IMR-90 (cell line): ENCODE results near the gene ZMIZ2. TPM values are rescaled to one million over a fixed set of nuclear protein-coding genes. Genes with fewer than 3 reads are reported as not detected.

Experiments used
- ATAC-seq: fragments of 200-7000 bp; cut with Tn5 transposase; 2 replicates; pipeline ENCODE4 v1.9.1; 2020; ENCODE audit warnings: low read depth, mild to moderate bottlenecking, moderate library complexity
- BruUV-seq: library from RNA; stranded (reverse); fragments of 400-500 nt; replicated peaks from 2 replicates; lab custom pipeline; 2021; lab: Mats Ljungman, UMichigan
- CTCF ChIA-PET: fragments of 300-600 bp; formaldehyde crosslinking; extraction: SDS; loops from one replicate; lab custom pipeline; 2021; ENCODE audit warnings: antibody characterized with exemption; lab: Yijun Ruan, JAX
- POLR2A ChIA-PET: fragments of 300-600 bp; sonication (Branson Sonifier 250); formaldehyde crosslinking; loops from one replicate; lab custom pipeline; 2022; ENCODE audit warnings: antibody characterized with exemption; ENCODE audit not compliant: unreplicated experiment; lab: Charles Lee
- DNase-seq: peaks from one replicate; pipeline ENCODE4 v3.0.0; 2013
- H2AFZ ChIP-seq: replicated peaks from 2 replicates; pipeline ENCODE3; 2013; ENCODE audit warnings: low read length, mild to moderate bottlenecking; ENCODE audit not compliant: poor library complexity
- H2AK5ac ChIP-seq: 2 replicates; pipeline ENCODE4 v1.6.1; 2013; ENCODE audit warnings: low read depth, low read length, inconsistent platforms
- H2AK9ac ChIP-seq: replicated peaks from 2 replicates; pipeline ENCODE3; 2013; ENCODE audit warnings: mild to moderate bottlenecking, low read depth, low read length, moderate library complexity; ENCODE audit not compliant: poor library complexity
- H2BK120ac ChIP-seq: 2 replicates; pipeline ENCODE4 v1.6.1; 2013; ENCODE audit warnings: low read depth, low read length, inconsistent platforms
- H2BK15ac ChIP-seq: 3 replicates; pipeline ENCODE4 v1.6.1; 2013; ENCODE audit warnings: low read depth, low read length, inconsistent platforms
- H2BK20ac ChIP-seq: 2 replicates; pipeline ENCODE4 v1.6.1; 2013; ENCODE audit warnings: low read depth, mild to moderate bottlenecking, inconsistent platforms, low read length, moderate library complexity
- H2BK5ac ChIP-seq: 2 replicates; pipeline ENCODE4 v1.6.1; 2013; ENCODE audit warnings: mild to moderate bottlenecking, low read depth, low read length, inconsistent platforms; ENCODE audit not compliant: poor library complexity, severe bottlenecking
- H3K14ac ChIP-seq: replicated peaks from 2 replicates; pipeline ENCODE4 v1.6.1; 2013; ENCODE audit warnings: low read depth, low read length, inconsistent platforms
- H3K18ac ChIP-seq: 2 replicates; pipeline ENCODE4 v1.6.1; 2013; ENCODE audit warnings: low read depth, low read length, control low read depth
- H3K23ac ChIP-seq: 2 replicates; pipeline ENCODE4 v1.6.1; 2013; ENCODE audit warnings: low read depth, low read length, inconsistent platforms
- H3K27ac ChIP-seq: 2 replicates; pipeline ENCODE4 v1.5.1; 2013; ENCODE audit warnings: mild to moderate bottlenecking, control low read depth, low read length; ENCODE audit not compliant: insufficient read depth
- H3K27me3 ChIP-seq: 2 replicates; pipeline ENCODE4 v1.6.1; 2013; ENCODE audit warnings: low read length; ENCODE audit not compliant: control insufficient read depth, insufficient read depth
- H3K36me3 ChIP-seq: 2 replicates; pipeline ENCODE4 v1.6.1; 2013; ENCODE audit warnings: low read length, mixed read lengths; ENCODE audit not compliant: control insufficient read depth, insufficient read depth
- H3K4ac ChIP-seq: 2 replicates; pipeline ENCODE4 v1.6.1; 2013; ENCODE audit warnings: low read depth, low read length, inconsistent platforms
- H3K4me1 ChIP-seq: 2 replicates; pipeline ENCODE4 v1.6.1; 2013; ENCODE audit warnings: low read length, mixed read lengths; ENCODE audit not compliant: control insufficient read depth, insufficient read depth
- H3K4me2 ChIP-seq: 2 replicates; pipeline ENCODE4 v1.6.1; 2013; ENCODE audit warnings: low read depth, mild to moderate bottlenecking, control low read depth, low read length, moderate library complexity
- H3K4me3 ChIP-seq: 2 replicates; pipeline ENCODE4 v1.5.1; 2013; ENCODE audit warnings: low read depth, mild to moderate bottlenecking, control low read depth, low read length, moderate library complexity; ENCODE audit not compliant: insufficient read depth
- H3K56ac ChIP-seq: 2 replicates; pipeline ENCODE4 v1.6.1; 2013; ENCODE audit warnings: low read length, inconsistent platforms; ENCODE audit not compliant: insufficient read depth; ENCODE audit errors: extremely low read depth
- H3K79me1 ChIP-seq, 2 experiments: 2 replicates each; pipeline ENCODE4 v1.6.1; 2013; ENCODE audit warnings: low read length in 2 of 2, inconsistent platforms in 1 of 2, low read depth in 1 of 2
- H3K9ac ChIP-seq: 2 replicates; pipeline ENCODE4 v1.6.1; 2013; ENCODE audit warnings: low read depth, low read length, control low read depth
- H3K9me1 ChIP-seq: 2 replicates; pipeline ENCODE4 v1.6.1; 2013; ENCODE audit warnings: low read length, inconsistent platforms; ENCODE audit not compliant: insufficient read depth
- H3K9me3 ChIP-seq: 2 replicates; pipeline ENCODE4 v1.6.1; 2013; ENCODE audit warnings: low read length; ENCODE audit not compliant: control insufficient read depth, insufficient read depth
- H4K20me1 ChIP-seq: 2 replicates; pipeline ENCODE4 v1.6.1; 2013; ENCODE audit warnings: low read length, inconsistent platforms; ENCODE audit not compliant: insufficient read depth
- H4K5ac ChIP-seq: 2 replicates; pipeline ENCODE4 v1.6.1; 2013; ENCODE audit warnings: mild to moderate bottlenecking, low read depth, low read length, control low read depth
- H4K8ac ChIP-seq, 2 experiments: 2 replicates each; pipeline ENCODE4 v1.6.1; 2013; ENCODE audit warnings: low read depth in 2 of 2, low read length in 2 of 2, control low read depth in 1 of 2, inconsistent platforms in 1 of 2
- H4K91ac ChIP-seq: 2 replicates; pipeline ENCODE4 v1.6.1; 2013; ENCODE audit warnings: low read depth, low read length, inconsistent platforms; ENCODE audit not compliant: insufficient read depth
- BHLHE40 ChIP-seq: fragments of 150-350 bp; IDR thresholded peaks from 2 replicates; pipeline ENCODE4 v1.6.1; 2016; ENCODE audit warnings: mild to moderate bottlenecking, low read depth, low read length
- CEBPB ChIP-seq: IDR thresholded peaks from 2 replicates; pipeline ENCODE4 v1.6.1; 2012; ENCODE audit warnings: low read depth, low read length, improper control_type of control experiment
- CHD1 ChIP-seq: IDR thresholded peaks from 2 replicates; pipeline ENCODE4 v1.6.1; 2012; ENCODE audit warnings: low read depth, low read length, improper control_type of control experiment
- FOS ChIP-seq: fragments of 150-350 bp; IDR thresholded peaks from 2 replicates; pipeline ENCODE4 v1.6.1; 2016; ENCODE audit warnings: low read depth, low read length
- MAFK ChIP-seq: IDR thresholded peaks from 2 replicates; pipeline ENCODE4 v1.6.1; 2012; ENCODE audit warnings: low read depth, low read length, improper control_type of control experiment
- MAZ ChIP-seq: IDR thresholded peaks from 2 replicates; pipeline ENCODE4 v1.6.1; 2012; ENCODE audit warnings: low read depth, mild to moderate bottlenecking, low read length, improper control_type of control experiment, moderate library complexity, borderline replicate concordance
- MXI1 ChIP-seq: IDR thresholded peaks from 2 replicates; pipeline ENCODE4 v1.6.1; 2012; ENCODE audit warnings: low read depth, mild to moderate bottlenecking, low read length, moderate library complexity, borderline replicate concordance
- NFE2L2 ChIP-seq: fragments of 150-350 bp; IDR thresholded peaks from 2 replicates; pipeline ENCODE4 v1.6.1; 2016; ENCODE audit warnings: low read depth, mild to moderate bottlenecking, low read length
- POLR2A ChIP-seq: IDR thresholded peaks from 2 replicates; pipeline ENCODE4 v1.6.1; 2012; ENCODE audit warnings: mild to moderate bottlenecking, low read depth, low read length
- RAD21 ChIP-seq: IDR thresholded peaks from 2 replicates; pipeline ENCODE4 v1.6.1; 2012; ENCODE audit warnings: low read length, improper control_type of control experiment
- RCOR1 ChIP-seq: IDR thresholded peaks from 2 replicates; pipeline ENCODE4 v1.6.1; 2012; ENCODE audit warnings: mild to moderate bottlenecking, low read length, improper control_type of control experiment; ENCODE audit not compliant: insufficient replicate concordance
- RFX5 ChIP-seq: IDR thresholded peaks from 2 replicates; pipeline ENCODE4 v1.8.0; 2012; ENCODE audit warnings: low read depth, mild to moderate bottlenecking, low read length, moderate library complexity
- SMC3 ChIP-seq: fragments of 150-350 bp; IDR thresholded peaks from 2 replicates; pipeline ENCODE4 v1.6.1; 2016; ENCODE audit warnings: low read depth, mild to moderate bottlenecking, antibody characterized with exemption, low read length, moderate library complexity
- WGBS, 2 experiments: methylation state at CpG; one replicate each; pipeline versions ENCODE4 v1.1.5 to v1.1.7; 2013; ENCODE audit warnings: missing lambda C conversion rate in 2 of 2; ENCODE audit not compliant: insufficient read length in 1 of 2; ENCODE audit errors: extremely low coverage in 2 of 2; 5-methylcytosine and 5-hydroxymethylcytosine counted together
- dilution Hi-C: fragments of 300-500 bp; cut with HindIII; formaldehyde crosslinking; loops from one replicate; pipeline ENCODE4 v1.14.3; 2018; ENCODE audit warnings: low sequenced_read_pairs; ENCODE audit not compliant: unreplicated experiment
- in situ Hi-C: fragments of 300-500 bp; cut with MboI; formaldehyde crosslinking; loops from 3 replicates; pipeline ENCODE4 v1.14.3; 2019; ENCODE audit warnings: low sequenced_read_pairs, inconsistent platforms, mixed read lengths
- intact Hi-C: fragments of 100-400 bp; cut with micrococcal nuclease; formaldehyde crosslinking; loops from 2 replicates; pipeline ENCODE4 v1.10.0; 2022
- polyA plus RNA-seq, 3 experiments: library from polyadenylated mRNA; depleted of rRNA; stranded (reverse); fragments of >200 nt; gene quantifications; 2 replicates each; pipeline ENCODE4 v1.2.3, GENCODE V29; 2012; ENCODE audit warnings: low replicate concordance in 1 of 3
- total RNA-seq: library from RNA; depleted of rRNA; stranded (reverse); fragments of >200 nt; gene quantifications from 2 replicates; pipeline ENCODE4 v1.2.3, GENCODE V29; 2012
- TF ChIP-seq, protein P1 (sequence below): conservative IDR thresholded peaks from 2 replicates; pipeline ENCODE4 v1.5.1; 2012; ENCODE audit warnings: mild to moderate bottlenecking, low read depth, low read length, improper control_type of control experiment
- TF ChIP-seq, protein P2 (sequence below): fragments of 150-350 bp; IDR thresholded peaks from 2 replicates; pipeline ENCODE4 v1.6.1; 2016; ENCODE audit warnings: low read depth, mild to moderate bottlenecking, low read length, moderate library complexity, borderline replicate concordance
- TF ChIP-seq, protein P3 (sequence below): fragments of 150-350 bp; IDR thresholded peaks from 2 replicates; pipeline ENCODE4 v1.6.1; 2017; ENCODE audit warnings: mild to moderate bottlenecking, antibody characterized with exemption, low read length, low read depth

Gene ZMIZ2
- total and polyA plus RNA-seq, 2 of the 4 experiments (the other 2 are of a cell fraction) = 3.0 to 24.0 TPM

GRCh38 chr7:44775383-44776107, 26.9 kb downstream of the ZMIZ2 start:
- intact Hi-C loops (no loop called here), in situ Hi-C loops (no loop called here), dilution Hi-C loops (no loop called here)
- Histone ChIP-seq H3K27me3 (no peaks in the 10 kb centered on the region; the same call in 1 of the 2 replicates), H3K4ac (no peak overlapping the region), H2AK5ac (no peak overlapping the region), H3K27ac (no peak overlapping the region), H3K4me2 (no peak overlapping the region), H3K56ac (no peak overlapping the region), H3K4me3 (no peak overlapping the region), H2AK9ac (no peak overlapping the region), H3K9ac (no peak overlapping the region), H2BK120ac (no peak overlapping the region), H3K9me1 (peaks cover 3% of the 10 kb centered on the region), H3K18ac (no peak overlapping the region), H4K91ac (no peak overlapping the region), H3K4me1 (peaks cover 2% of the 10 kb centered on the region; the same call in 1 of the 2 replicates), H3K79me1 (no peaks in the 10 kb centered on the region), H3K36me3 (no peaks in the 10 kb centered on the region), H3K14ac (no peak overlapping the region), H3K23ac (no peak overlapping the region), H4K20me1 (no peaks in the 10 kb centered on the region), H2AFZ (no peak overlapping the region), H4K5ac (no peak overlapping the region), H2BK5ac (no peak overlapping the region), H4K8ac (no peak overlapping the region), H2BK15ac (no peak overlapping the region), H3K9me3 (peaks cover 2% of the 10 kb centered on the region; the same call in 1 of the 2 replicates), H2BK20ac (no peak overlapping the region)
- ChIA-PET CTCF (no interaction called here), POLR2A (no interaction called here)
- 90% methylated on average over 2 of the region's 6 CpGs; no CpG with 5 or more reads in 1 of the 2 experiments for WGBS, 2 experiments
- BruUV-seq = no TSS peak
- TF ChIP-seq NFE2L2 = no peak
- no peak for TF ChIP-seq BHLHE40
- no peak for TF ChIP-seq CEBPB
- TF ChIP-seq, protein P1, sequence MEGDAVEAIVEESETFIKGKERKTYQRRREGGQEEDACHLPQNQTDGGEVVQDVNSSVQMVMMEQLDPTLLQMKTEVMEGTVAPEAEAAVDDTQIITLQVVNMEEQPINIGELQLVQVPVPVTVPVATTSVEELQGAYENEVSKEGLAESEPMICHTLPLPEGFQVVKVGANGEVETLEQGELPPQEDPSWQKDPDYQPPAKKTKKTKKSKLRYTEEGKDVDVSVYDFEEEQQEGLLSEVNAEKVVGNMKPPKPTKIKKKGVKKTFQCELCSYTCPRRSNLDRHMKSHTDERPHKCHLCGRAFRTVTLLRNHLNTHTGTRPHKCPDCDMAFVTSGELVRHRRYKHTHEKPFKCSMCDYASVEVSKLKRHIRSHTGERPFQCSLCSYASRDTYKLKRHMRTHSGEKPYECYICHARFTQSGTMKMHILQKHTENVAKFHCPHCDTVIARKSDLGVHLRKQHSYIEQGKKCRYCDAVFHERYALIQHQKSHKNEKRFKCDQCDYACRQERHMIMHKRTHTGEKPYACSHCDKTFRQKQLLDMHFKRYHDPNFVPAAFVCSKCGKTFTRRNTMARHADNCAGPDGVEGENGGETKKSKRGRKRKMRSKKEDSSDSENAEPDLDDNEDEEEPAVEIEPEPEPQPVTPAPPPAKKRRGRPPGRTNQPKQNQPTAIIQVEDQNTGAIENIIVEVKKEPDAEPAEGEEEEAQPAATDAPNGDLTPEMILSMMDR = no peak
- TF ChIP-seq, protein P2, sequence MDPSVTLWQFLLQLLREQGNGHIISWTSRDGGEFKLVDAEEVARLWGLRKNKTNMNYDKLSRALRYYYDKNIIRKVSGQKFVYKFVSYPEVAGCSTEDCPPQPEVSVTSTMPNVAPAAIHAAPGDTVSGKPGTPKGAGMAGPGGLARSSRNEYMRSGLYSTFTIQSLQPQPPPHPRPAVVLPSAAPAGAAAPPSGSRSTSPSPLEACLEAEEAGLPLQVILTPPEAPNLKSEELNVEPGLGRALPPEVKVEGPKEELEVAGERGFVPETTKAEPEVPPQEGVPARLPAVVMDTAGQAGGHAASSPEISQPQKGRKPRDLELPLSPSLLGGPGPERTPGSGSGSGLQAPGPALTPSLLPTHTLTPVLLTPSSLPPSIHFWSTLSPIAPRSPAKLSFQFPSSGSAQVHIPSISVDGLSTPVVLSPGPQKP = no peak
- no peak for TF ChIP-seq MXI1
- no peak for TF ChIP-seq MAFK
- TF ChIP-seq RAD21 = no peak
- no peak for TF ChIP-seq POLR2A
- no peak for TF ChIP-seq RCOR1
- no peak for TF ChIP-seq SMC3
- TF ChIP-seq CHD1 = no peak
- no peak for TF ChIP-seq RFX5
- TF ChIP-seq, protein P3, sequence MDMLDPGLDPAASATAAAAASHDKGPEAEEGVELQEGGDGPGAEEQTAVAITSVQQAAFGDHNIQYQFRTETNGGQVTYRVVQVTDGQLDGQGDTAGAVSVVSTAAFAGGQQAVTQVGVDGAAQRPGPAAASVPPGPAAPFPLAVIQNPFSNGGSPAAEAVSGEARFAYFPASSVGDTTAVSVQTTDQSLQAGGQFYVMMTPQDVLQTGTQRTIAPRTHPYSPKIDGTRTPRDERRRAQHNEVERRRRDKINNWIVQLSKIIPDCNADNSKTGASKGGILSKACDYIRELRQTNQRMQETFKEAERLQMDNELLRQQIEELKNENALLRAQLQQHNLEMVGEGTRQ = no peak
- TF ChIP-seq FOS = no peak
- no peak for TF ChIP-seq MAZ
- ATAC-seq = no peak
- DNase-seq = no peak
